ENCODE data around the gene OR6S1.

OR6S1 gene

GRCh38 chr14:20683125-20683890, 41.8 kb upstream of the OR6S1 start:
- H3K79me1 ChIP-seq (ENCODE audit: low read length): peaks cover 16% of the 10 kb centered on the region
- no CpG with 5 or more reads among the region's 38 CpGs for WGBS (ENCODE audit: extremely low coverage, insufficient coverage, insufficient read length)

GRCh38 chr14:20682435-20683124, 41.1 kb upstream of the OR6S1 start:
- H3K79me1 ChIP-seq (ENCODE audit: low read length): peaks cover 16% of the 10 kb centered on the region
- peak; percentile 90 to 92 for DNase-seq

More at GRCh38 chr14:20683125-20683890, 41.8 kb upstream of the OR6S1 start:
- Histone ChIP-seq H4K8ac (ENCODE audit: low read depth, low read length) (peak overlapping the region; percentile 98), H3K18ac (ENCODE audit: low read length) (peak overlapping the region; percentile 96), H3K27ac (ENCODE audit: low read depth, low read length) (peak overlapping the region; percentile 95), H2BK5ac (ENCODE audit: low read depth, low read length, poor library complexity) (peak overlapping the region; percentile 87), H2BK12ac (ENCODE audit: low read length) (peak overlapping the region; percentile 38), H2AFZ (ENCODE audit: insufficient read depth, low read length, poor library complexity) (peak overlapping the region; percentile 89), H4K12ac (ENCODE audit: low read depth, low read length) (peak overlapping the region; percentile 98), H3K27me3 (ENCODE audit: insufficient read depth, low read length) (no peaks in the 10 kb centered on the region), H3K36me3 (ENCODE audit: control insufficient read depth in 1 of 2, insufficient read depth in 2 of 2, low read length in 2 of 2) (no peaks in the 10 kb centered on the region), H3K14ac (ENCODE audit: low read length) (peak overlapping the region; percentile 96), H4K91ac (ENCODE audit: low read depth, low read length) (peak overlapping the region; percentile 95), H3K4me1 (ENCODE audit: control insufficient read depth in 1 of 2, insufficient read depth in 2 of 2, low read length in 2 of 2) (peaks cover 0 to 15% of the 10 kb centered on the region in 2 experiments), H3K4ac (ENCODE audit: low read depth, low read length) (peak overlapping the region; percentile 83), H3K4me2 (ENCODE audit: low read length) (peak overlapping the region; percentile 79), H3K4me3 (ENCODE audit: low read depth, low read length) (peak overlapping the region; percentile 91), H3K9me3 (ENCODE audit: insufficient read depth, low read depth, low read length) (no peaks in the 10 kb centered on the region), H3K23ac (ENCODE audit: low read length) (no peak overlapping the region), H2AK5ac (ENCODE audit: low read length) (peak overlapping the region; percentile 53), H2BK120ac (ENCODE audit: insufficient read depth, low read length, poor library complexity) (peak overlapping the region; percentile 86), H3K79me2 (ENCODE audit: control insufficient read depth, insufficient read depth, low read length, poor library complexity) (peaks cover 11% of the 10 kb centered on the region), H3K9ac (ENCODE audit: low read length) (peak overlapping the region; percentile 95)
- DNase-seq: peak; percentile 62 to 89

GRCh38 chr14:20682127-20682434, 40.6 kb upstream of the OR6S1 start:
- peak overlapping the region; percentile 77 for H3K9ac ChIP-seq (ENCODE audit: low read length)
- H2BK120ac ChIP-seq (ENCODE audit: insufficient read depth, low read length, poor library complexity): peak overlapping the region; percentile 40
- peak overlapping the region; percentile 80 for H4K8ac ChIP-seq (ENCODE audit: low read depth, low read length)
- H2BK5ac ChIP-seq (ENCODE audit: low read depth, low read length, poor library complexity): peak overlapping the region; percentile 37
- H4K12ac ChIP-seq (ENCODE audit: low read depth, low read length): peak overlapping the region; percentile 86
- H3K9me3 ChIP-seq (ENCODE audit: insufficient read depth, low read depth, low read length): no peaks in the 10 kb centered on the region
- peaks cover 11% of the 10 kb centered on the region for H3K79me2 ChIP-seq (ENCODE audit: control insufficient read depth, insufficient read depth, low read length, poor library complexity)
- H3K23ac ChIP-seq (ENCODE audit: low read length): no peak overlapping the region
- no peaks in the 10 kb centered on the region for H3K36me3 ChIP-seq (ENCODE audit: control insufficient read depth in 1 of 2, insufficient read depth in 2 of 2, low read length in 2 of 2)
- no peaks in the 10 kb centered on the region for H3K27me3 ChIP-seq (ENCODE audit: insufficient read depth, low read length)
- peak overlapping the region; percentile 91 for H3K4me3 ChIP-seq (ENCODE audit: low read depth, low read length)
- peak overlapping the region; percentile 79 for H3K4me2 ChIP-seq (ENCODE audit: low read length)
- H3K4ac ChIP-seq (ENCODE audit: low read depth, low read length): no peak overlapping the region
- peak overlapping the region; percentile 53 for H4K91ac ChIP-seq (ENCODE audit: low read depth, low read length)
- peak overlapping the region; percentile 30 for H2AK5ac ChIP-seq (ENCODE audit: low read length)
- H3K79me1 ChIP-seq (ENCODE audit: low read length): peaks cover 16% of the 10 kb centered on the region
- no peak for DNase-seq
- peak overlapping the region; percentile 33 for H3K18ac ChIP-seq (ENCODE audit: low read length)
- peak overlapping the region; percentile 66 for H2AFZ ChIP-seq (ENCODE audit: insufficient read depth, low read length, poor library complexity)
- H2BK12ac ChIP-seq (ENCODE audit: low read length): peak overlapping the region; percentile 4
- H3K14ac ChIP-seq (ENCODE audit: low read length): peak overlapping the region; percentile 81
- peaks cover 0 to 15% of the 10 kb centered on the region in 2 experiments for H3K4me1 ChIP-seq (ENCODE audit: control insufficient read depth in 1 of 2, insufficient read depth in 2 of 2, low read length in 2 of 2)
- peak overlapping the region; percentile 95 for H3K27ac ChIP-seq (ENCODE audit: low read depth, low read length)
- WGBS (ENCODE audit: extremely low coverage, insufficient coverage, insufficient read length): no CpG with 5 or more reads among the region's 11 CpGs

More at GRCh38 chr14:20682435-20683124, 41.1 kb upstream of the OR6S1 start:
- H4K12ac ChIP-seq (ENCODE audit: low read depth, low read length): peak overlapping the region; percentile 98
- peak overlapping the region; percentile 95 for H3K9ac ChIP-seq (ENCODE audit: low read length)
- H3K18ac ChIP-seq (ENCODE audit: low read length): peak overlapping the region; percentile 96
- peaks cover 0 to 15% of the 10 kb centered on the region in 2 experiments for H3K4me1 ChIP-seq (ENCODE audit: control insufficient read depth in 1 of 2, insufficient read depth in 2 of 2, low read length in 2 of 2)
- H3K23ac ChIP-seq (ENCODE audit: low read length): no peak overlapping the region
- H3K79me2 ChIP-seq (ENCODE audit: control insufficient read depth, insufficient read depth, low read length, poor library complexity): peaks cover 11% of the 10 kb centered on the region
- peak overlapping the region; percentile 87 for H2BK5ac ChIP-seq (ENCODE audit: low read depth, low read length, poor library complexity)
- peak overlapping the region; percentile 89 for H2AFZ ChIP-seq (ENCODE audit: insufficient read depth, low read length, poor library complexity)
- H3K9me3 ChIP-seq (ENCODE audit: insufficient read depth, low read depth, low read length): no peaks in the 10 kb centered on the region
- H3K36me3 ChIP-seq (ENCODE audit: control insufficient read depth in 1 of 2, insufficient read depth in 2 of 2, low read length in 2 of 2): no peaks in the 10 kb centered on the region
- H3K14ac ChIP-seq (ENCODE audit: low read length): peak overlapping the region; percentile 96
- H4K8ac ChIP-seq (ENCODE audit: low read depth, low read length): peak overlapping the region; percentile 98
- H2BK12ac ChIP-seq (ENCODE audit: low read length): peak overlapping the region; percentile 5
- H4K91ac ChIP-seq (ENCODE audit: low read depth, low read length): peak overlapping the region; percentile 95
- peak overlapping the region; percentile 86 for H2BK120ac ChIP-seq (ENCODE audit: insufficient read depth, low read length, poor library complexity)
- peak overlapping the region; percentile 83 for H3K4ac ChIP-seq (ENCODE audit: low read depth, low read length)
- H3K4me3 ChIP-seq (ENCODE audit: low read depth, low read length): peak overlapping the region; percentile 91
- peak overlapping the region; percentile 79 for H3K4me2 ChIP-seq (ENCODE audit: low read length)
- peak overlapping the region; percentile 95 for H3K27ac ChIP-seq (ENCODE audit: low read depth, low read length)
- WGBS (ENCODE audit: extremely low coverage, insufficient coverage, insufficient read length): no CpG with 5 or more reads among the region's 40 CpGs
- peak overlapping the region; percentile 53 for H2AK5ac ChIP-seq (ENCODE audit: low read length)
- H3K27me3 ChIP-seq (ENCODE audit: insufficient read depth, low read length): no peaks in the 10 kb centered on the region

- Histone ChIP-seq H2BK5ac (ENCODE audit: low read depth, low read length, poor library complexity) (peak overlapping the region; percentile 37), H3K23ac (ENCODE audit: low read length) (no peak overlapping the region)
- WGBS (ENCODE audit: extremely low coverage, insufficient coverage, insufficient read length): no CpG with 5 or more reads among the region's 25 CpGs
These were observed 40.0 kb upstream of the OR6S1 start for GRCh38 chr14:20681348-20682126.

More at GRCh38 chr14:20681348-20682126, 40.0 kb upstream of the OR6S1 start:
- Histone ChIP-seq H4K91ac (ENCODE audit: low read depth, low read length) (peak overlapping the region; percentile 53), H3K9me3 (ENCODE audit: insufficient read depth, low read depth, low read length) (no peaks in the 10 kb centered on the region), H4K12ac (ENCODE audit: low read depth, low read length) (peak overlapping the region; percentile 86), H3K4me1 (ENCODE audit: control insufficient read depth in 1 of 2, insufficient read depth in 2 of 2, low read length in 2 of 2) (peaks cover 0 to 15% of the 10 kb centered on the region in 2 experiments), H2BK12ac (ENCODE audit: low read length) (peak overlapping the region; percentile 4), H3K4me2 (ENCODE audit: low read length) (peak overlapping the region; percentile 79), H2AK5ac (ENCODE audit: low read length) (peak overlapping the region; percentile 30), H2BK120ac (ENCODE audit: insufficient read depth, low read length, poor library complexity) (peak overlapping the region; percentile 40), H3K4me3 (ENCODE audit: low read depth, low read length) (peak overlapping the region; percentile 91), H4K8ac (ENCODE audit: low read depth, low read length) (peak overlapping the region; percentile 80), H3K79me1 (ENCODE audit: low read length) (peaks cover 16% of the 10 kb centered on the region), H3K9ac (ENCODE audit: low read length) (peak overlapping the region; percentile 77), H3K27ac (ENCODE audit: low read depth, low read length) (peak overlapping the region; percentile 95), H3K36me3 (ENCODE audit: control insufficient read depth in 1 of 2, insufficient read depth in 2 of 2, low read length in 2 of 2) (no peaks in the 10 kb centered on the region), H3K27me3 (ENCODE audit: insufficient read depth, low read length) (no peaks in the 10 kb centered on the region), H3K18ac (ENCODE audit: low read length) (peak overlapping the region; percentile 33), H2AFZ (ENCODE audit: insufficient read depth, low read length, poor library complexity) (peak overlapping the region; percentile 66), H3K79me2 (ENCODE audit: control insufficient read depth, insufficient read depth, low read length, poor library complexity) (peaks cover 11% of the 10 kb centered on the region), H3K4ac (ENCODE audit: low read depth, low read length) (peak overlapping the region; percentile 6), H3K14ac (ENCODE audit: low read length) (peak overlapping the region; percentile 81)
- DNase-seq: peak; percentile 93 to 94
